Measurements from ENCODE around the gene ACOXL. TPM values are rescaled to one million over a fixed set of nuclear protein-coding genes. Genes with fewer than 3 reads are reported as not detected.

The ACOXL gene
- total and polyA plus RNA-seq, 9 of the 15 experiments (the other 6 are each of a cell fraction or from before 2014, with no cell fraction given), result 0.31 to 0.56 TPM; not detected in 7

DNA sequence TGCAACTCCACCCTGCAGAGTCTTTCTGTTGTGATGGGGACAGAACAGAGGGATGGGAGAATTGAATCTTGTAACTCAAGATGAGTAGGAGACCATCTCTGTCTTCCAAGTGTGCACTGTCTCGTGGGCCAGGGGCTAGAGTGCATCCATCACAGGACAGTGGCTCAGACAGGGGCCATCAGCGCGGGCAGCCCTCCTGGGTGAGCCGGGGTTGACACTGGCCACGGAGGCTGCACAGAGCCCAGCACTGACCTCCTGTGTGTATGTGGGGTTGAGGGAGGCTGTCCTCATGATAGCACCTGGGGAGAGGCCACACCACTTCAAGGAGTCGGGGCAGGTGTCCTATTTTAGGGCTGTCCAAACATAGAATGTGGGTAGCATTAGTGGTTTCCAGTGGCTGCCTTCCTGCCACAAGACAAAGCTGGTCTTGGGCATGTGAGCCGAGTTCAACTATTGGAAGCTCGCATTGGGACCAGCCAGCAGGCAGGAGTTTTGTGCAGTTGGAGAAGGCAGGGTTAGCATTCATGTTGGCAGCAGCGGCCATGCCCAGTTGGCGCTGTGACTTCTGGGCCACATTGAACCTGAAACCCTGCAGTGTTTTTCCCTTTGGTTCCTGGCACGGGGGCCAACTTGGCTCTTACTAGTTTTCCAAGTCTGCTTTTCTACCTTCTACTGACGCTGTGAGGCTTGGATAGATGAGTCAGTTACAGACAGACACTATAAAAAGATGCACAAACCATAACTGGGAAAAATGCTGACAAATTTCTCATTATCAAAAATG, 45.3 kb downstream of the ACOXL start:
- ChIA-PET POLR2A (interaction anchor here (1.1 kb wide), 1 partner anchor 21 kb away, joined by 3 read pairs; no protein-coding TSS in a partner anchor), CTCF (ENCODE audit: low intra/inter-chr PET ratio) (no interaction called here)
- Histone ChIP-seq H3K79me2 (ENCODE audit: control insufficient read depth, insufficient read depth, low read length) (no peaks in the 10 kb centered on the region), H3K9me1 (ENCODE audit: control insufficient read depth, insufficient read depth, low read length) (no peaks in the 10 kb centered on the region), H3K4me1 (replicated peaks in 1 of 2; ENCODE audit: control insufficient read depth in 2 of 2, insufficient read depth in 2 of 2, low read length in 2 of 2) (no peaks in the 10 kb centered on the region), H3K27me3 (ENCODE audit: control insufficient read depth in 2 of 2, insufficient read depth in 2 of 2, low read length in 2 of 2) (peaks cover 9 to 28% of the 10 kb centered on the region in 2 experiments; a peak in 4 of 5 replicates), H3K4me2 (ENCODE audit: insufficient read depth, low read length) (no peak overlapping the region), H3K36me3 (ENCODE audit: control insufficient read depth, insufficient read depth, low read length) (no peaks in the 10 kb centered on the region), H3K4me3 (no peak overlapping the region), H2AFZ (ENCODE audit: low read depth, low read length) (no peak overlapping the region), H4K20me1 (replicated peaks; ENCODE audit: control insufficient read depth, insufficient read depth, low read length) (no peaks in the 10 kb centered on the region), H3K27ac (ENCODE audit: extremely low read depth, low read depth, low read length) (no peak overlapping the region), H3K9ac (ENCODE audit: insufficient read depth in 1 of 2, low read depth in 2 of 2, low read length in 2 of 2) (no peak overlapping the region), H3K9me3 (replicated peaks; ENCODE audit: control insufficient read depth, insufficient read depth, low read depth, low read length) (no peaks in the 10 kb centered on the region)
- no peak for ATAC-seq
- intact Hi-C loops (cut with micrococcal nuclease) (no loop called here), in situ Hi-C loops (cut with MboI) (no loop called here)
- no peak for DNase-seq (ENCODE audit: extremely low read depth in 1 of 4, low spot score in 3 of 4)
- BruUV-seq (replicated peaks), result no TSS peak
- FAIRE-seq, result no peak
- WGBS (ENCODE audit: insufficient coverage, low coverage, missing lambda C conversion rate), result 3% methylated on average over 11 of the region's 12 CpGs
- TF ChIP-seq, protein P1, sequence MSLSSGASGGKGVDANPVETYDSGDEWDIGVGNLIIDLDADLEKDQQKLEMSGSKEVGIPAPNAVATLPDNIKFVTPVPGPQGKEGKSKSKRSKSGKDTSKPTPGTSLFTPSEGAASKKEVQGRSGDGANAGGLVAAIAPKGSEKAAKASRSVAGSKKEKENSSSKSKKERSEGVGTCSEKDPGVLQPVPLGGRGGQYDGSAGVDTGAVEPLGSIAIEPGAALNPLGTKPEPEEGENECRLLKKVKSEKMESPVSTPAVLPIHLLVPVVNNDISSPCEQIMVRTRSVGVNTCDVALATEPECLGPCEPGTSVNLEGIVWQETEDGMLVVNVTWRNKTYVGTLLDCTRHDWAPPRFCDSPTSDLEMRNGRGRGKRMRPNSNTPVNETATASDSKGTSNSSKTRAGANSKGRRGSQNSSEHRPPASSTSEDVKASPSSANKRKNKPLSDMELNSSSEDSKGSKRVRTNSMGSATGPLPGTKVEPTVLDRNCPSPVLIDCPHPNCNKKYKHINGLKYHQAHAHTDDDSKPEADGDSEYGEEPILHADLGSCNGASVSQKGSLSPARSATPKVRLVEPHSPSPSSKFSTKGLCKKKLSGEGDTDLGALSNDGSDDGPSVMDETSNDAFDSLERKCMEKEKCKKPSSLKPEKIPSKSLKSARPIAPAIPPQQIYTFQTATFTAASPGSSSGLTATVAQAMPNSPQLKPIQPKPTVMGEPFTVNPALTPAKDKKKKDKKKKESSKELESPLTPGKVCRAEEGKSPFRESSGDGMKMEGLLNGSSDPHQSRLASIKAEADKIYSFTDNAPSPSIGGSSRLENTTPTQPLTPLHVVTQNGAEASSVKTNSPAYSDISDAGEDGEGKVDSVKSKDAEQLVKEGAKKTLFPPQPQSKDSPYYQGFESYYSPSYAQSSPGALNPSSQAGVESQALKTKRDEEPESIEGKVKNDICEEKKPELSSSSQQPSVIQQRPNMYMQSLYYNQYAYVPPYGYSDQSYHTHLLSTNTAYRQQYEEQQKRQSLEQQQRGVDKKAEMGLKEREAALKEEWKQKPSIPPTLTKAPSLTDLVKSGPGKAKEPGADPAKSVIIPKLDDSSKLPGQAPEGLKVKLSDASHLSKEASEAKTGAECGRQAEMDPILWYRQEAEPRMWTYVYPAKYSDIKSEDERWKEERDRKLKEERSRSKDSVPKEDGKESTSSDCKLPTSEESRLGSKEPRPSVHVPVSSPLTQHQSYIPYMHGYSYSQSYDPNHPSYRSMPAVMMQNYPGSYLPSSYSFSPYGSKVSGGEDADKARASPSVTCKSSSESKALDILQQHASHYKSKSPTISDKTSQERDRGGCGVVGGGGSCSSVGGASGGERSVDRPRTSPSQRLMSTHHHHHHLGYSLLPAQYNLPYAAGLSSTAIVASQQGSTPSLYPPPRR (CRISPR knock-in tag; IDR thresholded peaks at IDR 0.05; ENCODE audit: borderline replicate concordance), result no peak
- no peak for TF ChIP-seq MXI1 (IDR thresholded peaks at IDR 0.05; ENCODE audit: low read depth, low read length)
- TF ChIP-seq ZNF668 (CRISPR knock-in tag; IDR thresholded peaks at IDR 0.05), result no peak
- TF ChIP-seq, protein P2, sequence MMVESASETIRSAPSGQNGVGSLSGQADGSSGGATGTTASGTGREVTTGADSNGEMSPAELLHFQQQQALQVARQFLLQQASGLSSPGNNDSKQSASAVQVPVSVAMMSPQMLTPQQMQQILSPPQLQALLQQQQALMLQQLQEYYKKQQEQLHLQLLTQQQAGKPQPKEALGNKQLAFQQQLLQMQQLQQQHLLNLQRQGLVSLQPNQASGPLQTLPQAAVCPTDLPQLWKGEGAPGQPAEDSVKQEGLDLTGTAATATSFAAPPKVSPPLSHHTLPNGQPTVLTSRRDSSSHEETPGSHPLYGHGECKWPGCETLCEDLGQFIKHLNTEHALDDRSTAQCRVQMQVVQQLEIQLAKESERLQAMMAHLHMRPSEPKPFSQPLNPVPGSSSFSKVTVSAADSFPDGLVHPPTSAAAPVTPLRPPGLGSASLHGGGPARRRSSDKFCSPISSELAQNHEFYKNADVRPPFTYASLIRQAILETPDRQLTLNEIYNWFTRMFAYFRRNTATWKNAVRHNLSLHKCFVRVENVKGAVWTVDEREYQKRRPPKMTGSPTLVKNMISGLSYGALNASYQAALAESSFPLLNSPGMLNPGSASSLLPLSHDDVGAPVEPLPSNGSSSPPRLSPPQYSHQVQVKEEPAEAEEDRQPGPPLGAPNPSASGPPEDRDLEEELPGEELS (CRISPR knock-in tag; IDR thresholded peaks at IDR 0.05; ENCODE audit: borderline replicate concordance), result no peak
- no peak for TF ChIP-seq SUPT5H (IDR thresholded peaks at IDR 0.05)
- no peak for TF ChIP-seq FOXA1 (IDR thresholded peaks at IDR 0.05; ENCODE audit: borderline replicate concordance)
- TF ChIP-seq YY1 (IDR thresholded peaks at IDR 0.05; ENCODE audit: borderline replicate concordance in 1 of 3, control insufficient read depth in 1 of 3, extremely low read depth in 1 of 3, insufficient read depth in 3 of 3, insufficient read length in 1 of 3, insufficient replicate concordance in 2 of 3, low read depth in 1 of 3, low read length in 2 of 3), result no peak
- no peak for TF ChIP-seq PURB (CRISPR knock-in tag; IDR thresholded peaks at IDR 0.05; ENCODE audit: low read depth)
- TF ChIP-seq ZEB2 (IDR thresholded peaks at IDR 0.05), result no peak
- no peak for TF ChIP-seq MEIS2 (IDR thresholded peaks at IDR 0.05; ENCODE audit: partially characterized antibody)
- TF ChIP-seq HOXB6 (CRISPR knock-in tag; IDR thresholded peaks at IDR 0.05; ENCODE audit: borderline replicate concordance), result no peak

Data from K562 (cell line).